GM18867 (cell line): Measurements from ENCODE around the gene SMIM23.
"Not testable (repeated sequence)": the region's sequence is repeated elsewhere in the genome, so short reads cannot be mapped to it uniquely, and the experiment has no call there.

Source experiments
- ATAC-seq: cut with Tn5 transposase; IDR thresholded peaks from one replicate; pipeline ENCODE4 v1.9.1; 2021; ENCODE audit warnings: mild to moderate bottlenecking, moderate library complexity; ENCODE audit not compliant: unreplicated experiment

SMIM23 gene

DNA sequence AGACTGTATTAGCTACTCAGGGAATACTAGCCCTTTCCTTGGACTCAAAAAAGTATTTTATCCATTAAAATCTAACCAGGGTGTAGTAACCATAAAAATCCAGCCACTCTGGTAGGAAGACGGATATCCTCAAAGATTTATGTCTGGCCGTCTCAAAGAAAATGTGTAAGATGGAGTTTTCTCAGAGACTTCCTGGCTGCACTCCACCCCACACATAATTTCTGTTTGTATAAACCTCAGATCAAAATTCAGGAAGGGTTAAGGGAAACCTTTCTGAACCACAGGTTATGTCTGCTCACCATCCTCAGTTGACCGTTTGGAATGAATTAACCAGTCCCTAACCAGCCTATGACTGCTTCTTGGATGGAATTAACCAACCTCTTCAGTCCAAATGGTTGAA lies 13.8 kb upstream of the SMIM23 start:
- ATAC-seq: no peak

GRCh38 chr5:171773106-171773505 lies 12.5 kb upstream of the SMIM23 start:
- ATAC-seq: no peak

DNA sequence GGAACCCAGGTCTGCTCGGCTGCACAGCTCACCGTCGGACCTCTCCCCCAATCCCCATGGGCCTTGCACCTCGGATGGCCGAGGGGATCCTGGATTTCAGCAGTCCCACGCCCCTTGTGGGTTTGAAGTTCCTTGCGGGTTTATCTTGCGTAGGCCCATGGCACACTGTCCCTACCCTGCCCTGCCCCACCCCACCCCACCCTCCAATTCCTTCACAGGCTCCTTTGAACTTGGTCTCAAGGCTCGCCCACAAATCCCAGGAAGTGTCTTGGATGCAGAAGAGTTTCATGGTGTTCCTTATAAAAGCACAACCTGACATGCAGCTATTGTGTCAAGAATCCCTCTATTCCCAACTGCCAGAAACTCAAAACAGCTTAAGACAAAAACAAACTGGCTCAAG lies 11.2 kb upstream of the SMIM23 start:
- no peak for ATAC-seq

GRCh38 chr5:171776213-171776612 lies 9.4 kb upstream of the SMIM23 start:
- ATAC-seq: no peak

DNA sequence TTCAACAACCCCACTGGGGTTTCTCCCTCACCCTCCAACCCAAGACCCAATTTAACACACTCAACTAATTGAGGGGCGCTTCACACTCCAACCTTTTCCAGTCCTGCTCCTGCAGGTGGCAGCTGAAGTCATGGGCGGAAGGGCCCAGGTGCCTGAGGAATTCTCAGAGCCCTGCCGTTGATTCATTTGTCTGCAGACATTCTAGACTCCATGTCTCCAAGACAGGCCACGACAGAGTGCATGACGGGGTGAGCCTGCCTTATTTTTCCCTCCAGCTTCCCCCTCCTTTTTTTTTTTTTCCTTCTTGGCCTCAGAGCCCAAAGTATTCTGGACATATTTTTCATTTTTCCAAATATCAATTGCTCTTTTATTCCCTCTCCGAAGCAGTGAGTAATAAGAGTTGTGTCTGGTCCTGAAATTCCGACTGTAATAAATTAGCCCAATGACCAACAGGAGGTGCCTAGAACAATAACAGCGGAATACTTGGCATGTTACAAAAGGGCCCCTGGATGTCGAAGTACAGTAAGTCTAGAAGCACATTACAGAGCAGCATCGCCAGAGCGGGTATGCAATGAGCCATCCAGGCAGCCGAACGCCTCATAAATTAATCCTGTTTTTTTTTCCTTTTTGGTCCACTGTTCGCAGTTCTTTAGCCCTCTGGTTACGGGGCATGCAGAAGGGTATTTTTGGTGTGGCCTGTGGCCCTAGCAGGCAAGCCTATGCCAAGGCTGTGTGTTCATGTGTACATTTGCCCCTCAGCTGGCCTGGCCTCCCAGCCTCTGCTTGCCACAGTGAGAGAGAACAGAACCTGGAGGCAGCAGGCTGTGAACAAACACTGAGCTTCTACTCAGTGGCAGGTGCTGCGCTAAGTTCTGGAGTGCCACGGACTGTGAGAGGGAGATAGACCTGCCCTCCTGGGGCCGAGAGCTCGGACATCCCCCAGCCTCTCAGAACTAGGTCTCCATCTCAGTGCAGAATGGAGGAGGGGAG lies 8.6 kb upstream of the SMIM23 start:
- ATAC-seq: no peak

DNA sequence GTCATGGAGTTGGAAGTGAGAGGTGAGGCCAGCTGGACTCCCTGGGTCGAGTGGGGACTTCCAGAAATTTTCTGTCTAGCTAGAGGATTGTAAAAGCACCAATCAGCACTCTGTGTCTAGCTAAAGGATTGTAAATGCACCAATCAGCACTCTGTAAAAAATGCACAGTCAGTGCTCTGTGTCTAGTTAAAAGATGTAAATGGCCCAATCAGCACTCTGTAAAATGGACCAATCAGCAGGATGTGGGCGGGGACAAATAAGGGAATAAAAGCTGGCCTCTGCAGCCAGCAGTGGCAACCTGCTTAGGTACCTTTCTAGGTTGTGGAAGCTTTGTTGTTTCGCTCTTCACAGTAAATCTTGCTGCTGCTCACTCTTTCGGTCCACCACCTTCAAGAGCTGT lies 3.9 kb upstream of the SMIM23 start:
- not testable (repeated sequence) for ATAC-seq

DNA sequence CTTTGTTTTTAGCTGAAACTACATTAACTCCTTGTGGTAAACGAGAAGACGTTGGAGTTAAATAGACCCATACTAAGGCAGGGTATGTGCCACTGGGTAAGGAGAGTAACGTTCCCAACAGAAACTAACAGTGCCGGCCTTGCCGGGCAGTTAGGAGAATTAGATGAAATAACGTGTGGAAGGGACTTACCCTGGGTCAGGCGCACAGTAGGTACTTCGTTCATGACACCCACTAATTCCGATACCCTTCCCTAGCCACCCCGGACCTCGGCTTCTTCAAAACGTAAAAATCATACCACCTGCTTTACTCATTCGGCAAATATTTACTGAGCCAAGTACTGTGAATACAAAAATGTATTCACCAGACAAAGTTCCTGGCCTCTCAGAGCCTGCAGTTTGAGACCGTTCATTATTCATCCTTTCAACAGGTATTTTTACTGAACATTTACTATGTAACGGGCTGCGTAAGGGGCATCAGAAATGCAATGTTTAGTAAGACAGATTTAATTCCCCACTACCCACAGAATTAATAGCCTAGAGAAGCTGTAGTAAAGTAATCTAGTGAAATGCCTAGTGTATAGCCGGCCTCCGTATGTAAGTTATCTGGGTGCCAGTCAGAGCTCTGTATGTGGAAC lies 3.2 kb upstream of the SMIM23 start:
- no peak for ATAC-seq

DNA sequence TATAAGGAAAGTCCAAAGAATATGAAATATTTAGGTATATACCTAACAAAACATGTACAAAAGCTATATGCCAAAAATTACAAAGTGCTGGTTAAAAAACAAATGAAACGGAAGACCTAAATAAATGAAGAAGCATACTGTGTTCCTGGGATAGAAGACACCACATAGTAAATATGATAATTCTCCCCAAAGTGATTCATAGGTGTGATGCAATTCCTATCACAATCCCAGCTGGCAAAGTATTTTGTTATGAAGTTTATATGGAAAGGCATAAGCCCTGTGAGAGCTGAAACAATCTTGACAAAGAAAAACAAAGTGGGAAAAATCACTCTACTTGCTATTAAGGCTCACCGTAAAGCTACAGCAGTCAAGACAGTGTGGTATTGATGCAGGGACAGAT lies 2.6 kb upstream of the SMIM23 start:
- no peak for ATAC-seq

DNA sequence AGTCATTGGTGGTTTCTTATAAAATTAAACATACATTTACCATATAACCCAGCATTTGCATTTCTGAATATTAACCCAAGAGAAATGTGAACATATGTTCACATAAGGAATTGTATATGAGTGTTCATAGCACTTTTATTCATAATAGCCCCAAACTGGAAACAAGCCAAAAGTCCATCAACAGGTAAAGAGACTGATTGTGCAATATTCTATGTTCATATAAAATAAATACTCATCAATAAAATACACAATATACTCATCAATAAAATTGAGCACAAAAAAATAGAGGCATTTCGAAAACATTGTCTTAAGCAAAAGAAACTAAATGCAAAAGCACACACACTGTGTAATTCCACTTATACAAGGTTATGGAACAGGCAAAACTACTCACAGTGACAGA lies 3.7 kb downstream of the SMIM23 start:
- no peak for ATAC-seq

- no peak for ATAC-seq
These were observed 4.8 kb downstream of the SMIM23 start for GRCh38 chr5:171790408-171790807.

- ATAC-seq: no peak
These were observed 8.9 kb downstream of the SMIM23 start for GRCh38 chr5:171794470-171794960.

DNA sequence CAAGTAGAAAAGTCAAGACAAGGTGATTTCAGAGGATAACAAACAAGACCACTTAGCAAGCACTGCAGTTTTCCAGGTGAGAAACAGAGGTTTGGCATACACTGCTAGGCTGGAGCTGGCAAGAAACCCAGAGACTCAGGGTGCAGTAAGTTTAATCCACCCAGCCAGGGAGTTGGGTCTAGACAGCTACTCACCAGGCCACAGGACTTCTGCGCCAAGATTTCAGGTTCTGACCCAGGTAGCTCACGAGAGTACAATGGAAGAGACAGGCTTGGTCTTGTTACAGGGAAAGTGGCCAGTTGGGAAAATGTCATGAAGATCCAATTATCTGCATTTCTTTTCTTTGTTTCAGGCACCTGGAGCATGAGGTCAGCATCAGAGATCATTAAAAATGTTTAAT lies 9.8 kb downstream of the SMIM23 start:
- ATAC-seq: no peak

- ATAC-seq: no peak
These were observed 10.8 kb downstream of the SMIM23 start for GRCh38 chr5:171796436-171796835.

DNA sequence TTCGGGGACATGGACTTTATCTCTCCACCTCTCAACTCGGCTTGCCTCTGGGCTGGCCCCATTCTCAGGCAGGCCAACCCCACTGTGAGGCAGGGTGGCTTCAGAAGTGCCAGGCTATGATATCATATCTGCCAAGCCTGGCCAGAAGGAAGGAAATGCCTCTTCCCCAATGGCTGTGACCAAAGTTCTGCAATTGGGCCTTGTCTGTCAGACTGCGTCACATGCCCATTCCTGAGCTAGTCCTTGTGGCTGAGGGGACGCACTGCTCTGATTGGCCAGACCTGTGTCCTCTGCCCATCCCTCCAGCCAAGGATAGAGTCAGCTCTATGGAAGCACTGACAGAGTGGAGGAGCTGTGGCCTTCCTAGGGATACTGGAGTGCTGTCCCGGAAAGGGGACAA lies 11.9 kb downstream of the SMIM23 start:
- no peak for ATAC-seq

DNA sequence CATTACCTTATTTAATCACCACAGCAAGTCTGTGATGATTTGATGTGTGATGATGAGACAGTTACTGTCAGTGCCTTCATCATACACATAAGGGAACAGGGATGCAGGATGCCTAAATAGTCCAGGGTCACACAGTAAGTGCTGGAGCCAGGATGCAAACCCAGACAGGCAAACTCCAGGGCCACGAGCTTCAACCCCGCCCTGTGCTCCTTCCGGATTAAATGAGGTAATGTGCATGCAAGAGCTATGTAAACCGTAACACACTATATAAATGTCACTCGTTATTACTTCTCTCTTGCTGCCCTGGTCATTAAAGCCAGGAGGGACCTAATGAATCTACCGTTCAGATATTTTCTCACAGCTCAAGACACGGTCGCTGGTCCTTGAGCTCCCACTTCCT lies 12.8 kb downstream of the SMIM23 start:
- ATAC-seq: no peak

DNA sequence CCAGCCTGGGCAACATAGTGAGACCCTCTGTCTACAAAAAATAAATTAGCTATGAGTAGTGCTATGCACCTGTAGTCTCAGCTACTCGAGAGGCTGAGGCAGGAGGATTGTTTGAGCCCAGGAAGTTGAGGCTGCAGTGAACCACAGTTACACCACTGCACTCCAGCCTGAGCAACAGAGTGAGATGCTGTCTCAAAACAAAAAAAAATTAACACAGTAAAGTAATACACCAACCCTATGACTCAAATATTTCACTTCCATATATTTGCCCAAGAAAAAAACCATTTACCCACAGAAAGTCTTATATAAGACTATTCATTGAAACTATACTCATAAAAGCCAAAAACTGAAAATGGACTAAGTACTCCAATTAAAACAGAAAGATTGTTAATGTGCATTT lies 16.2 kb downstream of the SMIM23 start:
- no peak for ATAC-seq

DNA sequence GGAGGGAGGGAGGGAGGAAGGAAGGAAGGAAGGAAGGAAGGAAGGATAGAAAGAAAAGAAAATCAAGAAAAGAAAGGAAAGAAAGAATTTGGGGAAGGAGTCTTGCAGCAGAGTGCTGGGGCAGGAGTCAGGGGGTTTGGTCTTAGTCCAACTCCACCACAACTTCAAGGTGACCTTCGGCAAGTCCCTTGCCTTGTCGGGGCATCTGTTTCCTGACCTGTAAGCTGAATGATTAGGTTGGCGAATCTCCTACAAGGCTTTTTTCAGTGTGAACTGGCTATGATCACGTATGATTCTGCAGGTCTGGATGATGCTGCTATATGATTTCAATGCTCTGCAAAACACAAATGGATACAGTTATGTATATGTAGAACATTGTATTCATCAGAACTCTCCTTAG lies 20.1 kb downstream of the SMIM23 start:
- no peak for ATAC-seq

- ATAC-seq: no peak
These were observed 21.5 kb downstream of the SMIM23 start for GRCh38 chr5:171806976-171807747.

- ATAC-seq: no peak
These were observed 22.8 kb downstream of the SMIM23 start for GRCh38 chr5:171808453-171808852.

DNA sequence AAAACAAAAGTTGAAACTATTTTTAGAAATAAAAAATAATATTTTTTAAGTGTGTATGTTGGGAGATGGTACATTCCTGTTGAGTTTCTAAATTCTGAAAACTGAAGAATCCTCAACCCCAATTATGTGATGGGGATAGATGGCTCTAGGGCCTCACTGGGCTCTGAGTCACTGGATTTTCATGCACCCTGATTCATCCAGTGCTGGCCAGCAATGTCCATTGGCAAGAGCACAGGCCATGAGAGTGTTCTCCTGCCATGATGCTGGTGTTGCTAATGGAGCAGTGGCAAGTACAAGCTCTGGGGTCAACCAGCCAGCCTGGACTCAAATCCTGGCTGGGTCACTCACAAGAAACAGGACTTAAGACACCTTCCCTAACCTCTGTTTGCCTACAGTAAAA lies 23.3 kb downstream of the SMIM23 start:
- ATAC-seq: no peak

DNA sequence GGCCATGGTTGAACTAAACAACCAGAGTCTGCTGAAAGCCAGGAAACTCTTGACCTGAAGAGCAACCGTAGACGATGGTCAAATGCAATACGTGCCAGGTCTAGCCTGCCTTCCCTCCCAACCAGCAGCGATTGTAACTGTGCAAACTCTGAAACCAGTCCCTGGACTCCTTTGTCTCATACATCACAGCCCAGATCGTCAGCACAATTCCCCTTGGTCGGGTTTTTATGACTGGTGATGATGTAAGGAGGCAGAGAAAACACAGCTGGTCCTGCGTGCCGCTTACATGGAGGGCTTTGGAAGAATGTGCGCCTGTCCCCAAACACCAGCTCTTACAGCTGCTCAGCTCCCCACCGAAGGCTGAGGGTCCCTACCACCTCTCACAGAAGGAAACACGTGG lies 24.6 kb downstream of the SMIM23 start:
- no peak for ATAC-seq
